ENCODE results near the gene GYPC. TPM values are rescaled to one million over a fixed set of nuclear protein-coding genes. Genes with fewer than 3 reads are reported as not detected.
A peak's percentile ranks its signal among the peaks of the same experiment; 100 is the strongest.
"Not testable (repeated sequence)": the region's sequence is repeated elsewhere in the genome, so short reads cannot be mapped to it uniquely, and the experiment has no call there.

Gene GYPC
- not detected in 2 replicates for total RNA-seq (2014; rRNA removed; shearing (Covaris generic))

GRCh38 chr2:126655500-126656430 is at the start of gene GYPC:
GYPC (plus strand) TSS chr2:126656158; CDS start chr2:126656264, 106 bp downstream.
- Histone ChIP-seq H3K9me3 (replicated peaks) (no peaks in the 10 kb centered on the region), H3K27me3 (replicated peaks) (peaks cover 41% of the 10 kb centered on the region), H3K4me1 (replicated peaks) (no peaks in the 10 kb centered on the region), H3K27ac (no peak within 1 kb of the TSS), H3K36me3 (no peaks in the 10 kb centered on the region), H3K4me3 (no peak within 1 kb of the TSS)
- DNase-seq (ENCODE audit: low read depth in 1 of 2, low spot score in 2 of 2) = no peak

GRCh38 chr2:126614524-126615227 is 41.3 kb upstream of the GYPC start:
- no peaks in the 10 kb centered on the region for H3K9me3 ChIP-seq (replicated peaks)
- H3K36me3 ChIP-seq = no peaks in the 10 kb centered on the region
- H3K27ac ChIP-seq = no peak overlapping the region
- no peaks in the 10 kb centered on the region for H3K4me1 ChIP-seq (replicated peaks)
- no peak for DNase-seq (ENCODE audit: low read depth in 1 of 2, low spot score in 2 of 2)
- no peak overlapping the region for H3K4me3 ChIP-seq
- no peaks in the 10 kb centered on the region for H3K27me3 ChIP-seq (replicated peaks)

GRCh38 chr2:126616606-126617069 is 39.3 kb upstream of the GYPC start:
- Histone ChIP-seq H3K9me3 (replicated peaks) (no peaks in the 10 kb centered on the region), H3K4me1 (replicated peaks) (no peaks in the 10 kb centered on the region), H3K27me3 (replicated peaks) (no peaks in the 10 kb centered on the region), H3K36me3 (no peaks in the 10 kb centered on the region), H3K4me3 (no peak overlapping the region), H3K27ac (no peak overlapping the region)
- no peak for DNase-seq (ENCODE audit: low read depth in 1 of 2, low spot score in 2 of 2)

GRCh38 chr2:126620302-126620701 is 35.7 kb upstream of the GYPC start:
- H3K27ac ChIP-seq = no peak overlapping the region
- no peak overlapping the region for H3K4me3 ChIP-seq
- no peak for DNase-seq (ENCODE audit: low read depth in 1 of 2, low spot score in 2 of 2)
- H3K27me3 ChIP-seq (replicated peaks) = no peaks in the 10 kb centered on the region
- H3K9me3 ChIP-seq (replicated peaks) = no peaks in the 10 kb centered on the region
- H3K4me1 ChIP-seq (replicated peaks) = no peaks in the 10 kb centered on the region
- H3K36me3 ChIP-seq = no peaks in the 10 kb centered on the region

- H3K4me3 ChIP-seq = no peak overlapping the region
- no peaks in the 10 kb centered on the region for H3K36me3 ChIP-seq
- H3K4me1 ChIP-seq (replicated peaks) = no peaks in the 10 kb centered on the region
- no peaks in the 10 kb centered on the region for H3K9me3 ChIP-seq (replicated peaks)
- H3K27ac ChIP-seq = no peak overlapping the region
- no peak for DNase-seq (ENCODE audit: low read depth in 1 of 2, low spot score in 2 of 2)
- H3K27me3 ChIP-seq (replicated peaks) = no peaks in the 10 kb centered on the region
Observed at GRCh38 chr2:126623000-126623399, 33.0 kb upstream of the GYPC start.

GRCh38 chr2:126627643-126628042 is 28.3 kb upstream of the GYPC start:
- no peaks in the 10 kb centered on the region for H3K9me3 ChIP-seq (replicated peaks)
- no peak overlapping the region for H3K27ac ChIP-seq
- H3K36me3 ChIP-seq = no peaks in the 10 kb centered on the region
- no peak for DNase-seq (ENCODE audit: low read depth in 1 of 2, low spot score in 2 of 2)
- H3K4me3 ChIP-seq = no peak overlapping the region
- H3K4me1 ChIP-seq (replicated peaks) = no peaks in the 10 kb centered on the region
- H3K27me3 ChIP-seq (replicated peaks) = no peaks in the 10 kb centered on the region

- DNase-seq (ENCODE audit: low read depth in 1 of 2, low spot score in 2 of 2) = peak in 1 of 2 experiments; percentile 19
Observed at GRCh38 chr2:126634273-126634861, 21.6 kb upstream of the GYPC start.

GRCh38 chr2:126635281-126635680 is 20.7 kb upstream of the GYPC start:
- no peaks in the 10 kb centered on the region for H3K9me3 ChIP-seq (replicated peaks)
- peak in 1 of 2 experiments; percentile 10 for DNase-seq (ENCODE audit: low read depth in 1 of 2, low spot score in 2 of 2)
- H3K27ac ChIP-seq = no peak overlapping the region
- no peaks in the 10 kb centered on the region for H3K36me3 ChIP-seq
- no peaks in the 10 kb centered on the region for H3K4me1 ChIP-seq (replicated peaks)
- no peaks in the 10 kb centered on the region; the same call in 1 of the 2 replicates for H3K27me3 ChIP-seq (replicated peaks)
- no peak overlapping the region for H3K4me3 ChIP-seq

More at GRCh38 chr2:126634273-126634861, 21.6 kb upstream of the GYPC start:
- Histone ChIP-seq H3K4me1 (replicated peaks) (no peaks in the 10 kb centered on the region), H3K36me3 (no peaks in the 10 kb centered on the region), H3K9me3 (replicated peaks) (no peaks in the 10 kb centered on the region), H3K4me3 (no peak overlapping the region), H3K27ac (no peak overlapping the region), H3K27me3 (replicated peaks) (no peaks in the 10 kb centered on the region; the same call in 1 of the 2 replicates)

GRCh38 chr2:126635736-126636135 is 20.2 kb upstream of the GYPC start:
- H3K9me3 ChIP-seq (replicated peaks) = no peaks in the 10 kb centered on the region
- H3K4me1 ChIP-seq (replicated peaks) = no peaks in the 10 kb centered on the region
- no peak for DNase-seq (ENCODE audit: low read depth in 1 of 2, low spot score in 2 of 2)
- H3K36me3 ChIP-seq = no peaks in the 10 kb centered on the region
- H3K4me3 ChIP-seq = no peak overlapping the region
- no peaks in the 10 kb centered on the region; the same call in 1 of the 2 replicates for H3K27me3 ChIP-seq (replicated peaks)
- no peak overlapping the region for H3K27ac ChIP-seq

GRCh38 chr2:126637386-126637785 is 18.6 kb upstream of the GYPC start:
- Histone ChIP-seq H3K36me3 (no peaks in the 10 kb centered on the region), H3K4me1 (replicated peaks) (no peaks in the 10 kb centered on the region), H3K27ac (no peak overlapping the region), H3K4me3 (no peak overlapping the region), H3K27me3 (replicated peaks) (no peaks in the 10 kb centered on the region; the same call in 1 of the 2 replicates), H3K9me3 (replicated peaks) (no peaks in the 10 kb centered on the region)
- no peak for DNase-seq (ENCODE audit: low read depth in 1 of 2, low spot score in 2 of 2)

- Histone ChIP-seq H3K4me3 (no peak overlapping the region), H3K27ac (no peak overlapping the region), H3K9me3 (replicated peaks) (no peaks in the 10 kb centered on the region), H3K4me1 (replicated peaks) (no peaks in the 10 kb centered on the region), H3K27me3 (replicated peaks) (no peaks in the 10 kb centered on the region), H3K36me3 (no peaks in the 10 kb centered on the region)
- peak in 1 of 2 experiments; percentile 8 for DNase-seq (ENCODE audit: low read depth in 1 of 2, low spot score in 2 of 2)
Observed at GRCh38 chr2:126638746-126639145, 17.2 kb upstream of the GYPC start.

- no peaks in the 10 kb centered on the region for H3K9me3 ChIP-seq (replicated peaks)
Observed at GRCh38 chr2:126639276-126639675, 16.7 kb upstream of the GYPC start.

GRCh38 chr2:126641294-126641693 is 14.7 kb upstream of the GYPC start:
- H3K27ac ChIP-seq; H3K9me3 ChIP-seq (replicated peaks); H3K36me3 ChIP-seq; H3K27me3 ChIP-seq (replicated peaks); H3K4me3 ChIP-seq; H3K4me1 ChIP-seq (replicated peaks): not testable (repeated sequence)
- peak in 1 of 2 experiments; percentile 8 for DNase-seq (ENCODE audit: low read depth in 1 of 2, low spot score in 2 of 2)

More at GRCh38 chr2:126639276-126639675, 16.7 kb upstream of the GYPC start:
- Histone ChIP-seq H3K4me3 (no peak overlapping the region), H3K27me3 (replicated peaks) (no peaks in the 10 kb centered on the region), H3K27ac (no peak overlapping the region), H3K36me3 (no peaks in the 10 kb centered on the region), H3K4me1 (replicated peaks) (no peaks in the 10 kb centered on the region)
- peak in 1 of 2 experiments; percentile 30 for DNase-seq (ENCODE audit: low read depth in 1 of 2, low spot score in 2 of 2)
